ENCODE data around the gene TBC1D12. TPM values are rescaled to one million over a fixed set of nuclear protein-coding genes. Genes with fewer than 3 reads are reported as not detected.

The TBC1D12 gene
- total RNA-seq, 1 donor from 2014 or later, result 16.8 TPM

DNA sequence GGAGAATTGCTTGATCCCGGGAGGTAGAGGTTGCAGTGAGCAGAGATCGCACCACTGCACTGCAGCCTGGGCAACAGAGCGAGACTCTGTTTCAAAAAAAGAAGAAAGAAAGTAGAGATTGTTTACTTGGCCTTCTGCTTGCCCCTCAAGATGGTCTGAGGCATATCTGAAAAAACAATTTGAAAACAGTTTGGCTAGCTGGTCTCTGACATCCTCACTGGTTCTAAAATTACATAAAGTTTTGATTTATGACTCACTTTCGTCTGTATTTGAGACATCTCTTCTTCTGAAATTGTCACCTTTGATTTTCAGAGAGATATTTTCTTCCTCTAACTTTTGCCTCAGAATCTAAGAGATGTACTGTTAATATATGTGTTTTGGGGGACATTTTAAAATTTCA lies 93.7 kb downstream of the TBC1D12 start:
- Mint-ChIP-seq H3K4me3 (ENCODE audit: unreplicated experiment) (peak overlapping the region; percentile 42), H3K27ac (ENCODE audit: unreplicated experiment) (peak overlapping the region; percentile 84)

DNA sequence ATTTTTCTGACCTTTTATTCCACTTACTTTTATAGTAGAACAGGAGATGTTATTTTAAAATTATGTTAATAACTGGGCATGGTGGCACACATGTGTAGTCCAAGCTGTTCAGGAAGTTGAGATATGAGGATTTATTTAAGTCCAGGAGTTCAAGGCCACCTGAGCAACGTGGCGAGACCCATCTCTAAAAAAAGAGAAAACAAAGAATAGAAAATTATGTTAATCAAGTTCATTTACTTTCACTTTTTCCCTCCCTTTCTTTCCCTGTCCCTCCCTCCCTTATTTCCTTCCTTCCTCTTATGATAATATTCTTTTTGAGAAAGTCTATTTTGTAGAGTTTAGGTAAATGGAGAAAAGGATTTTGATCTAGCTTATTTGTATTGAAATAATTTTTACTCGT lies 94.3 kb downstream of the TBC1D12 start:
- Mint-ChIP-seq H3K36me3 (ENCODE audit: unreplicated experiment) (peaks cover 5% of the 10 kb centered on the region), H3K27me3 (ENCODE audit: unreplicated experiment) (no peaks in the 10 kb centered on the region), H3K4me1 (ENCODE audit: unreplicated experiment) (peaks cover 16% of the 10 kb centered on the region), H3K27ac (ENCODE audit: unreplicated experiment) (peak overlapping the region; percentile 84), H3K4me3 (ENCODE audit: unreplicated experiment) (no peak overlapping the region), H3K9me3 (ENCODE audit: unreplicated experiment) (no peaks in the 10 kb centered on the region)
- DNase-seq (ENCODE audit: extremely low spot score, unreplicated experiment), result no peak
- TF ChIP-seq, protein P1, sequence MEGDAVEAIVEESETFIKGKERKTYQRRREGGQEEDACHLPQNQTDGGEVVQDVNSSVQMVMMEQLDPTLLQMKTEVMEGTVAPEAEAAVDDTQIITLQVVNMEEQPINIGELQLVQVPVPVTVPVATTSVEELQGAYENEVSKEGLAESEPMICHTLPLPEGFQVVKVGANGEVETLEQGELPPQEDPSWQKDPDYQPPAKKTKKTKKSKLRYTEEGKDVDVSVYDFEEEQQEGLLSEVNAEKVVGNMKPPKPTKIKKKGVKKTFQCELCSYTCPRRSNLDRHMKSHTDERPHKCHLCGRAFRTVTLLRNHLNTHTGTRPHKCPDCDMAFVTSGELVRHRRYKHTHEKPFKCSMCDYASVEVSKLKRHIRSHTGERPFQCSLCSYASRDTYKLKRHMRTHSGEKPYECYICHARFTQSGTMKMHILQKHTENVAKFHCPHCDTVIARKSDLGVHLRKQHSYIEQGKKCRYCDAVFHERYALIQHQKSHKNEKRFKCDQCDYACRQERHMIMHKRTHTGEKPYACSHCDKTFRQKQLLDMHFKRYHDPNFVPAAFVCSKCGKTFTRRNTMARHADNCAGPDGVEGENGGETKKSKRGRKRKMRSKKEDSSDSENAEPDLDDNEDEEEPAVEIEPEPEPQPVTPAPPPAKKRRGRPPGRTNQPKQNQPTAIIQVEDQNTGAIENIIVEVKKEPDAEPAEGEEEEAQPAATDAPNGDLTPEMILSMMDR (IDR thresholded peaks at IDR 0.05), result no peak

More for the DNA sequence above, 93.7 kb downstream of the TBC1D12 start:
- H3K36me3 Mint-ChIP-seq (ENCODE audit: unreplicated experiment), result peaks cover 5% of the 10 kb centered on the region
- H3K4me1 Mint-ChIP-seq (ENCODE audit: unreplicated experiment), result peaks cover 16% of the 10 kb centered on the region
- no peaks in the 10 kb centered on the region for H3K27me3 Mint-ChIP-seq (ENCODE audit: unreplicated experiment)
- TF ChIP-seq, protein P1 (IDR thresholded peaks at IDR 0.05), result no peak
- H3K9me3 Mint-ChIP-seq (ENCODE audit: unreplicated experiment), result no peaks in the 10 kb centered on the region
- DNase-seq (ENCODE audit: extremely low spot score, unreplicated experiment), result no peak

DNA sequence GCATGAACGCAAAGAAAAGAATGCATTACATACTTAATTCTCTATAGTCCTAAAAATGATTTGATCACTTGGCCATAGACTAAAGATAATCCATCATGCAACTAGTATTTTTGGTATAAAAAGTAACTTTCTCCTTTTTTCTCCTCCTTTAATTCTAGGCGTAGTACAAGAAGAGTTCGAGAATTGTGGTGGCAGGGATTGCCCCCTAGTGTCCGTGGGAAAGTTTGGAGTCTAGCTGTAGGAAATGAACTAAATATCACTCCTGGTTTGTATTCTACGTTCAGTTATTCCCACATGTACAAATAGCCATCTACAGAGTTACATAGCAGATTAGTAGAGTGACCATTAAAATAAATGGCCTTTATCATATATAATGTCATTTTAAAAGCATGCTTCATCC lies 97.7 kb downstream of the TBC1D12 start:
- Mint-ChIP-seq H3K27ac (ENCODE audit: unreplicated experiment) (no peak overlapping the region), H3K27me3 (ENCODE audit: unreplicated experiment) (no peaks in the 10 kb centered on the region), H3K9me3 (ENCODE audit: unreplicated experiment) (no peaks in the 10 kb centered on the region), H3K4me3 (ENCODE audit: unreplicated experiment) (no peak overlapping the region), H3K4me1 (ENCODE audit: unreplicated experiment) (peaks cover 16% of the 10 kb centered on the region), H3K36me3 (ENCODE audit: unreplicated experiment) (peaks cover 9% of the 10 kb centered on the region)
- TF ChIP-seq, protein P1 (IDR thresholded peaks at IDR 0.05), result peak; percentile 57
- no peak for DNase-seq (ENCODE audit: extremely low spot score, unreplicated experiment)

DNA sequence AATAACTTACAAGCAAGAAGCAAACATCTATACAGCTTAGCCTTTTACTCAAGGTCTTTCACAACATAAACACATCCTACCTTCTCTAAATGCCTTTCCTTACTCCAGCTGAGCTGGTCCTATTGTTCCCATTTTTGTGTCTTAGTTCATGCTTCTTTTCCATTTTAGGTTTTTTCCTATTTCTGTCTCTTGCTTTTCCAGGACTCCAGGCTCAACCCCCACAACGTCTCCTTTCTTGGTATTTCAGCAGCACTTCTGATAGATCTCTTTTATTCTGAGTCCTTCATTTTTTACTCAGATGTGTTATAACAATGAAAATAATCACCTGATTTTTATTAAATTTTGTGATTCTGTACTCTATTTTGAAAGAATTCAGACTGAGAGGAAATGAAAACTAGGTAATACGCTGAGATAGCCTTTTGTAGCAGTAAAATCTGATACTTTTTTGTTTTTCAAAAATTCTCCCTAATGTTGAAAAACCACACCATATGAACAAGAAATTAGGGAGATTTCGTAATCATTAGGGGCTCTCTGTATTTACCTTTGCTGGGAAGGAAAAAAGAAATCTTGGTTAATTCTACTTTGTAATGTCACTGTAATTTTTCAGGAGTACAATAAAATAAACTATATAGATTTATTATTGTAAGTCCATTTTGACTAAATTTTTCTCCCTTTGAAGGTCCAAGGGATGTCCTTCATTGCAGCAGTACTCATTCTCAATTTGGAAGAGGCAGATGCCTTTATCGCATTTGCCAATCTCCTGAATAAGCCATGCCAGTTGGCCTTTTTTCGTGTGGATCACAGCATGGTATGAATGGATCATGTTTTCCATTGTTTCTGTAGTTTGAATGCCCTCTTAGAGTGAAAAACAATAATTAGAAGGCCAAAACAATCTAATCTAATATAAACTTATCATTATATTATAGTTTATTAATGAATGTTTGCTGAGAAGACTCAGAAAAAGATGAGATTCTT lies 119.2 kb downstream of the TBC1D12 start:
- Mint-ChIP-seq H3K36me3 (ENCODE audit: unreplicated experiment) (peaks cover 21% of the 10 kb centered on the region), H3K4me3 (ENCODE audit: unreplicated experiment) (no peak overlapping the region), H3K4me1 (ENCODE audit: unreplicated experiment) (no peaks in the 10 kb centered on the region), H3K27me3 (ENCODE audit: unreplicated experiment) (no peaks in the 10 kb centered on the region), H3K27ac (ENCODE audit: unreplicated experiment) (no peak overlapping the region), H3K9me3 (ENCODE audit: unreplicated experiment) (no peaks in the 10 kb centered on the region)
- TF ChIP-seq, protein P1 (IDR thresholded peaks at IDR 0.05), result no peak
- DNase-seq (ENCODE audit: extremely low spot score, unreplicated experiment), result no peak

DNA sequence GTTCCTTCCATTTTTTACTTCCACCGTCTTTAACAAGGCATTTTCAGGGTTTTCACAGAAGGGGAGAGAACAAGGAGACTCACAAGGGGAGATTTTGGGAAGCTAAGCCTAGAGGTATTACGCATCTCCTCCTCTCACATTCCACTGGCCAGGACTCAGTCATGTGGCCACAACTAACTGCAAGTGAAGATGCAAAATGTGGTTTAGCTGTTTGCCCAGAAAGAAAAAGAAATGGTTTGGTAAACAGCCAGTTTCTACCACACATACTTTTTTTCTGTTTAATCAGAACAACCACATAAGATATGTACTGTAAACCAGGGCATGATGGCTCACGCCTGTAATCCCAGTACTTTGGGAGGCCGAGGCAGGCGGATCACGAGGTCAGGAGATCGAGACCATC lies 121.8 kb downstream of the TBC1D12 start:
- DNase-seq (ENCODE audit: extremely low spot score, unreplicated experiment), result no peak
- H3K9me3 Mint-ChIP-seq (ENCODE audit: unreplicated experiment), result no peaks in the 10 kb centered on the region
- H3K27me3 Mint-ChIP-seq (ENCODE audit: unreplicated experiment), result no peaks in the 10 kb centered on the region

More for the DNA sequence above, 121.8 kb downstream of the TBC1D12 start:
- H3K4me1 Mint-ChIP-seq (ENCODE audit: unreplicated experiment), result no peaks in the 10 kb centered on the region
- H3K27ac Mint-ChIP-seq (ENCODE audit: unreplicated experiment), result no peak overlapping the region
- H3K4me3 Mint-ChIP-seq (ENCODE audit: unreplicated experiment), result no peak overlapping the region
- TF ChIP-seq, protein P1 (IDR thresholded peaks at IDR 0.05), result no peak
- peaks cover 29% of the 10 kb centered on the region for H3K36me3 Mint-ChIP-seq (ENCODE audit: unreplicated experiment)

Measured in osteocyte (in vitro differentiated cells).